B cell (primary cell): ENCODE measurements around the gene TNFRSF19.

Experiments
- EZH2 ChIP-seq: IDR thresholded peaks from 2 replicates; pipeline ENCODE4 v1.6.1; 2012; ENCODE audit warnings: borderline replicate concordance, low read depth, mild to moderate bottlenecking, moderate library complexity, low read length; ENCODE audit not compliant: insufficient read depth, poor library complexity, severe bottlenecking
- TF ChIP-seq, protein P1 (sequence below): fragments of 200-600 bp; IDR thresholded peaks from one replicate; pipeline ENCODE4 v1.8.0; 2022; ENCODE audit warnings: antibody characterized with exemption, mild to moderate bottlenecking

DNA sequence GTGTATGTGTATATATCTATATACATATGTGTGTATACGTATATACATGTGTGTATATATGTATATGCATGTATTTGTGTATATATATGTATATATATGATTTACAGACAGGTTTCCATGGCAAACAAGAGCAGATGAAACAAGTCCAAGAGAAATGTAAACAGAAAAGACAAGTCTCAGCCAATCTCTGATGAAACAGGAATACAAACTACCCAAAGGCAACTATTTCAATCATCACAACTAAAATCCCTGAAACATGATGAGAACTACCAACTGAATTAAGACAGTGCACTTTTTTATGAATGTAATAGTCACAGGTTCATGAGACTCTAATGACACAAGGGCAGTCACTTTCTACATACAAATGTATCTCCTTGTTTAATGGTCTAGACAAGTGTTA lies 140.2 kb downstream of the TNFRSF19 start:
- TF ChIP-seq, protein P1, sequence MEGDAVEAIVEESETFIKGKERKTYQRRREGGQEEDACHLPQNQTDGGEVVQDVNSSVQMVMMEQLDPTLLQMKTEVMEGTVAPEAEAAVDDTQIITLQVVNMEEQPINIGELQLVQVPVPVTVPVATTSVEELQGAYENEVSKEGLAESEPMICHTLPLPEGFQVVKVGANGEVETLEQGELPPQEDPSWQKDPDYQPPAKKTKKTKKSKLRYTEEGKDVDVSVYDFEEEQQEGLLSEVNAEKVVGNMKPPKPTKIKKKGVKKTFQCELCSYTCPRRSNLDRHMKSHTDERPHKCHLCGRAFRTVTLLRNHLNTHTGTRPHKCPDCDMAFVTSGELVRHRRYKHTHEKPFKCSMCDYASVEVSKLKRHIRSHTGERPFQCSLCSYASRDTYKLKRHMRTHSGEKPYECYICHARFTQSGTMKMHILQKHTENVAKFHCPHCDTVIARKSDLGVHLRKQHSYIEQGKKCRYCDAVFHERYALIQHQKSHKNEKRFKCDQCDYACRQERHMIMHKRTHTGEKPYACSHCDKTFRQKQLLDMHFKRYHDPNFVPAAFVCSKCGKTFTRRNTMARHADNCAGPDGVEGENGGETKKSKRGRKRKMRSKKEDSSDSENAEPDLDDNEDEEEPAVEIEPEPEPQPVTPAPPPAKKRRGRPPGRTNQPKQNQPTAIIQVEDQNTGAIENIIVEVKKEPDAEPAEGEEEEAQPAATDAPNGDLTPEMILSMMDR, result no peak
- TF ChIP-seq EZH2, result no peak
